Pons (tissue), 1 donor: ENCODE measurements around the gene OR13J1.

ENCODE experiments used
- DNase-seq: peaks from one replicate; pipeline ENCODE4 v3.0.0-alpha.2; 2016; ENCODE audit warnings: low spot score

OR13J1 gene

GRCh38 chr9:35858458-35858857, 11.7 kb downstream of the OR13J1 start:
- DNase-seq = no peak

GRCh38 chr9:35856882-35857281, 13.3 kb downstream of the OR13J1 start:
- DNase-seq = no peak

DNA sequence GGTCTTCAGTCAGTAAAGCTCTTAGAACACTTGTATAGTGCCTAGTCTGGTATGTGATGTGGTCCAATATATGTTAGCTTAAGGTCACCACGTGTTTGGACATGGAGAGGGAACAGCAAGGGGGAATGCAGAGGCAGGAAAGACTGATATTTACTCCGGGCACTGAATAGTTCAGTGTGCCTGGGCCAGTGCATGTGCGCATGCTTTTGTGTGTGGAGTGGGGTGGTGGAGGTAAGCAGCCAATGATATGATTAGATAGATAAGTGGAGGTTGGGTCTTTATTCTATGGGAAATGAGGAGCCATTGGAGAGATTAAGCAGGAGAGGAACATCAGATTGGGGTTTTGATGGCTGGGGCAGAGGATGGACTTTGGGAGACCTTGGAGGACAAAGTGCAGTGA, 14.0 kb downstream of the OR13J1 start:
- DNase-seq = no peak

DNA sequence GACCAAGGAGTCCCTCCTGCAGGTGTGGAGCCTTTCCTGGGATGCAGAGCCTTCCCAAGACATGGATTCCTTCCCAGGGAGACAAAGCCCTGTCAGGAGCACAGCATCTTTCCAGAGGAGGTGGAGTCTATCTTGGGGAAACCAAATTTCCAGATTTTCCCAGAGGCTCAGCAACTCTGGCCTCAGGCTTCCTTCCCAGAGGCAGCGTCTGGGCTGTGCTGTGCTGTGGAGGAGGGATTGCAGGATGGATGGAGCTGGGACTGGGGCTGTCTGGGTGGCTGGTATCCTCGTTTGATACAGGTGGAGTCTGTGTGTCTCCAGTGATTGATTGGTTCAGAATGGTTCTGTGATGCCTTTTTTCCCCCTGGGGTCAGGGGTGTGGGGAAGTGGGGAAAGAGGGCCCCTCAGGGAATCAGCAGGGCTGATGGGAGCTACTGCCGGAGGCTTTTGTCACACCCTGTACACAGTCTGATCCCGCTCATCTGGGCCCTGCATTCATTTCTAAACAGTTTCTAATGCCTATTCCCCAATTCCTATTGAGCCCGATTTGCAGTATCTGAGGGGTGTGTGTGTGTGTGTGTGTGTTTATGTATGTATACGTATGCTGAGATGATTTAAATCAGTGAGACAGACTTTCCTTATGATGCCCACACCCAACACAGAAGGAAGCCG, 16.0 kb downstream of the OR13J1 start:
- DNase-seq = no peak

DNA sequence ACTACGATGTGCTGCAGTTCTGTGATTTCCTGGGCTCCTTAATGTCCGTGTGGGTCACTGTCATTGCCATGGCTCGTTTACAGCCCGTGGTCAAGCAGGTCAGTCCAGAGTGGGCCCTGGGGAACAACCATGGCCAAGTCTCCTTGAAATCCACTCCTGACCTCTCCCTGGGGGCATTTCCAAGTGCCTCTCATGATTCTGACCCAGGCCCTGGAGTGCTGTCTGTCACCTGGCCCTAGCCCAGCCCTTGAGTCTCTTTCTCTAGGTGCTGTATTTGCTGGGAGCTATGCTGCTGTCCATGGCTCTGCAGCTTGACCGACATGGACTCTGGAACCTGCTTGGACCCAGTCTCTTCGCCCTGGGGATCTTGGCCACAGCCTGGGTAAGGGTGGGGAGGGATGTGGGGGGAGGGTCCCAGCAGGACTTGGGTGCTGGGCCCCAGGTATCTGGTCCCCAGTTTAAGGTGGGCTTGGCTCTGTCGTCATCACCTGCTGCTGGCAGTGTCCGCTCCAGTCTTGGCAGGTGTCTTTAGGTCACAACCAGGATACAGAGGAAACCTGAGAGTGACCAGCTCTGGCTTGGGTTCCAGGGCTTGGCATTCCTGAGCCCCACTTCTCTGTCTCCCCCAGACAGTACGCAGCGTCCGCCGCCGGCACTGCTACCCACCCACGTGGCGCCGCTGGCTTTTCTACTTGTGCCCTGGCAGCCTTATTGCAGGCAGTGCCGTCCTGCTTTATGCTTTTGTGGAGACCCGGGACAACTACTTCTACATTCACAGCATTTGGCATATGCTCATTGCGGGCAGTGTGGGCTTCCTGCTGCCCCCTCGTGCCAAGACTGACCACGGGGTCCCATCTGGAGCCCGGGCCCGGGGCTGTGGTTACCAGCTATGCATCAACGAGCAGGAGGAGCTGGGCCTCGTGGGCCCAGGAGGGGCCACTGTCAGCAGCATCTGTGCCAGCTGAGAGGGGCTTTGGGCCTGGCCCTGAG, 17.0 kb downstream of the OR13J1 start:
- DNase-seq = no peak

DNA sequence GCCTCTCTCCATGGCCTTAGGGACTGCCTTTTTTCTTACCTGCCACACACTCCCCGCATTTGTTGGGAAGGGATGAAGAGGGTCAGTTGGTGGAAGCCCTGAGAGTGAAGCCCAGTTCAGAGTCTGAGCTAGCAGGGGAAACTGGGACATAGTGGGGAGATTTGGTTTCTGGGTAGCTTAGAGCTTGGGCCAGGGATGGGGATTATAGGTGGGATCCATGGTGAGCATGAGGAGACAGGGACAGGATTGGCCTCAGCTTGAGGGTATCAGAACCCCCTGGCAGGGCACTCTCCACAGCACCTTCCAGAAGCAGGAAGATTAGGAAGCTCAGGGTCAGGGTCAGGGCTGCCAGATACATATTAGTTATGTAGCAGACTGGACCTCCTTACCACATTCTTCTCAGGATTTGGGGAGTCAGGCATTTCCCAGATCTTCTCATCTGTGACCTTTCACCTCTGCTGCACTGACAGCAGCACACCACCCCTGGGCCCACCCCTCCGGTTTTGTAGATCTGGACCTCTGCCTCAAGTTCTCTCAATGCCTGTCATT, 17.9 kb downstream of the OR13J1 start:
- DNase-seq = no peak

DNA sequence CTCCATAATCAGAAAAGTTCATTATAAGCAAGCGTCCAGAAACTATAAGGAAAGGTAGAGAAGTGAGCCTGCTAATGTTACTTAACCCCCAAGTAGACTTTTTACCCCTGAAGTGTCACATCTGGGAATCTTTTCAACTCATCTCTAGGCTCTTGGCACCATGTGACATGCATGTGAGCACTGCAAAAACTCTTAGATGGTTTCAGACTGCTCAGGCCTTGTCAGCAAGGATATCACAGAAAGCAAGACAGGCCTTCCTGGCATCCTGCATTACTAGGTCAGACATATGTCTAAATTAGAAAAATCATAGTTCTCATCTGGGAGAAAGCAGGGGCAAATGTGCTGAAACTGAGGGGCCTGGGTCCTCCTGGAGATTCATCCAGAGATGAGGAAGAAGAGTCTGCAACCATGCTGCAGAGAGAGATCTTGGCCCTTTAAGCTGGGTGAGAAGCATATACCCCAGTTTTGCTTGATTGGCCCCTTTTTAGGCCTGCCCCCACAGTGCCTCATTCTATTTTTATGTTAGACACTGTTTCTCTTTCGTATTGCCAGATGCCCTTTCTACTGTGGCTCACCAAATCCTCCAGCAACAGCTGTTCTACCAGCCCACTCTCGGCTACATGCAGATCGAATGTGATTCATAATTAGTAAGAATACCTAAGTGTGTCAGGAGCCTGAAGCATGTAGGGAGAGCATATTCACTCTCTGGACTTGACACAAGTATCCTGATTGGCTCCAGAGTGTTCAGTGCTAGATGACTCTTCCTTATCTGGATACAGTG, 22.2 kb downstream of the OR13J1 start:
- no peak for DNase-seq

- DNase-seq = no peak
Measured at GRCh38 chr9:35845824-35846771, 24.1 kb downstream of the OR13J1 start.

GRCh38 chr9:35844628-35845270, 25.5 kb downstream of the OR13J1 start:
- peak; percentile 87 for DNase-seq

DNA sequence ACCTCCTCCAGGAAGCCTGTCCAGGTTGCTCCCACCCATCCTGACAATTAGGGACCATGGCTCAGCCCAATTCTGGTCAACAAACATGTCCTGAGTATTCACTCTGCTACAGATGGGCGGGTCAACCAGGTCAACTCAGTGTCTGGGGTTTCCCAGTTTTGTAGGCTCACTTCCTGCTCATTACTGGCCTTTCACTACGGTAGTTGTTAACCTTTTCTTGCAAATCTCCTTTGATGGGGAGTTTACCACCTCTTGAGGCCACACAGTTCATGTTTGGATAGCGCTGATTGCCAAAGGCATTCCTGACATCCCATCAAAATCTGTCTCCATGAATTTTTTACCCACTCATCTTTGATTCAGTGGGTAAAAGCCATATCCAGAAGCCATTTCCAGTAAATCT, 27.4 kb downstream of the OR13J1 start:
- DNase-seq = no peak

- no peak for DNase-seq
Measured at GRCh38 chr9:35842020-35842745, 28.0 kb downstream of the OR13J1 start.

DNA sequence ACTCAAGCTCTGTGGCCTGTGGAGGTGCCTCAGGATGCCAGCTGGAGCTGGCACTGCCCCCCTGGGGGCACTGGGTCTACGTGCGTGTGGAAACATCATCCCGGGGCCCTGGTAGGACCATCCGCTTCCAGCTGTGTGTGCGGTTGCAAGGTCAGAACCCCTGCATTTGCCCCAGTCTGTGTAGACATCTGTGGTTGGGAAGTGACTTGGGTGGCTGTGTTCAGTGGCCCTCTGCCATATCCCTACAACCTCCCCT, 28.6 kb downstream of the OR13J1 start:
- DNase-seq = no peak

GRCh38 chr9:35840881-35841644, 29.1 kb downstream of the OR13J1 start:
- DNase-seq = no peak

GRCh38 chr9:35839926-35840325, 30.3 kb downstream of the OR13J1 start:
- no peak for DNase-seq

DNA sequence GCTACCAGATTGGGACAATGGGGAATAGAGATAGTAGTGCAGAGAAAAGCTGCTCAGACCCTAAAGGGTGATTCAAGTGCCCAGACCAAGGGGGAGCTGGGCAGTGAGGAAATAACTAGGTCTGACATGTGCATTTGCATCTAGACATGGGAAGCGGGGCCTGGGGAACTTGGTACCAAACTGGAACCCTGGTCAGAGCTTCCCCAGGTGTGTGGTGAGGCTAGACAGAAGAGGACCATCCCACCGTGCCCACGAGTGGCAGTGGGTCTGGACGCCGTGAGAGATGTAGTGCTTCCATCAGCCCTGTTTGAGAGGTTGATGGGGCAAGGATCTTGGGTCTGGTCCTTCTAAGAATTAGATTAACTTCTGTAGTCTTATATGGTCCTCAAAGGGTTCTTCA, 33.6 kb downstream of the OR13J1 start:
- DNase-seq = no peak

DNA sequence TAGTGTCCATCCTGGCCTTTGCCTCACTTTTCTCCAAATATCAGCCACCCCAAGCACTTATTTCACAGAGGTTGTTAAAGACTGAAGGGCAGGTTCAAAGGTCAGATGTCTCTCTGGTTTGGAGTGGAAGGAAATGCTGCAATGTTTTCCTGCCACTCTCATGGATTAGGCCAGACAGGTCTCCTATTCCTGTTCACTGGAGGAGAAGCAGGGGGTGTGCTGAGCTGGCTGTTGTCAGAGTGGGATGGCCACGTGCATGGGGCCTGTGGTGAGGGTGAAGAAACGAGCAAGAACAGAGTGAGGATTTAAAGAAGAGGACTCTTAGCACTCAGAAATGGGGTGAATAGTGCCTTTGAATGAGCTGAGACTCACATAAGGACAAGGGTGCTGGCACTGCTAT, 34.4 kb downstream of the OR13J1 start:
- no peak for DNase-seq

GRCh38 chr9:35835216-35835632, 35.0 kb downstream of the OR13J1 start:
- no peak for DNase-seq

GRCh38 chr9:35834260-35835215, 35.7 kb downstream of the OR13J1 start:
- no peak for DNase-seq
